Measurements from ENCODE around the gene MYRIP.

GRCh38 chr3:40213556-40213955 is 404.1 kb downstream of the MYRIP start:
- TF ChIP-seq CTCF (IDR thresholded peaks at IDR 0.05; ENCODE audit: low read depth, low read length) (no peak), MAX (IDR thresholded peaks at IDR 0.05; ENCODE audit: low read depth, low read length) (no peak), POLR2A (IDR thresholded peaks at IDR 0.05; ENCODE audit: extremely low read depth, insufficient read length) (no peak)
